Common myeloid progenitor, CD34-positive (primary cell): ENCODE data around the gene TAP2.
A peak's percentile ranks its signal among the peaks of the same experiment; 100 is the strongest.
"Not testable (repeated sequence)": the region's sequence is repeated elsewhere in the genome, so short reads cannot be mapped to it uniquely, and the experiment has no call there.

Source experiments
- CTCF ChIA-PET: fragments of 350-600 bp; sonication (Branson Sonifier 250); formaldehyde crosslinking; loops from one replicate; lab custom pipeline; 2021; ENCODE audit warnings: antibody characterized with exemption; lab: Charles Lee
- POLR2A ChIA-PET: fragments of 350-600 bp; sonication (Branson Sonifier 250); formaldehyde crosslinking; loops from one replicate; lab custom pipeline; 2021; ENCODE audit warnings: antibody characterized with exemption; lab: Charles Lee
- DNase-seq, 3 donors: peaks; one replicate each; pipeline versions ENCODE4 v3.0.0 to v3.0.0-alpha.2; 2013
- H3K27ac ChIP-seq, 2 experiments: 1 replicate in 1 of 2; 2 replicates in 1 of 2; pipeline ENCODE4 v1.7.0; 2013; ENCODE audit warnings: inconsistent platforms in 2 of 2, low read length in 2 of 2, mild to moderate bottlenecking in 2 of 2, low read depth in 1 of 2, moderate library complexity in 1 of 2; ENCODE audit not compliant: severe bottlenecking in 2 of 2, insufficient read depth in 1 of 2, poor library complexity in 1 of 2
- H3K27me3 ChIP-seq, 5 experiments: replicated peaks in 2 of 5; 1 replicate in 3 of 5; 2 replicates in 2 of 5; pipeline versions ENCODE4 v1.6.1 to v1.7.0; 2013; ENCODE audit warnings: low read length in 4 of 5, mild to moderate bottlenecking in 2 of 5, moderate library complexity in 2 of 5, inconsistent platforms in 1 of 5; ENCODE audit not compliant: insufficient read depth in 5 of 5, control insufficient read depth in 4 of 5
- H3K36me3 ChIP-seq, 4 experiments: 1 replicate in 2 of 4; 2 replicates in 2 of 4; pipeline versions ENCODE4 v1.6.1 to v1.7.0; 2013; ENCODE audit warnings: low read length in 3 of 4, control low read depth in 1 of 4, mild to moderate bottlenecking in 1 of 4; ENCODE audit not compliant: control insufficient read depth in 4 of 4, insufficient read depth in 4 of 4
- H3K4me1 ChIP-seq, 4 experiments: 1 replicate in 3 of 4; 2 replicates in 1 of 4; pipeline versions ENCODE4 v1.6.1 to v1.7.1; 2013; ENCODE audit warnings: low read length in 3 of 4, mild to moderate bottlenecking in 3 of 4, control low read depth in 1 of 4, inconsistent platforms in 1 of 4, moderate library complexity in 1 of 4; ENCODE audit not compliant: control insufficient read depth in 4 of 4, insufficient read depth in 4 of 4; ENCODE audit errors: control extremely low read depth in 1 of 4
- H3K4me3 ChIP-seq, 7 experiments: 1 replicate in 4 of 7; 2 replicates in 3 of 7; pipeline versions ENCODE4 v1.5.1 to v1.7.0; 2013; ENCODE audit warnings: mild to moderate bottlenecking in 7 of 7, low read length in 6 of 7, moderate library complexity in 6 of 7, inconsistent platforms in 2 of 7, low read depth in 2 of 7, control low read depth in 1 of 7; ENCODE audit not compliant: insufficient read depth in 4 of 7, control insufficient read depth in 1 of 7; ENCODE audit errors: extremely low read depth in 1 of 7
- H3K9me3 ChIP-seq, 5 experiments: 1 replicate in 4 of 5; 2 replicates in 1 of 5; pipeline versions ENCODE4 v1.6.1 to v1.7.1; 2013; ENCODE audit warnings: low read length in 4 of 5, mild to moderate bottlenecking in 2 of 5, inconsistent platforms in 1 of 5, low read depth in 1 of 5, moderate library complexity in 1 of 5; ENCODE audit not compliant: control insufficient read depth in 4 of 5, insufficient read depth in 2 of 5; ENCODE audit errors: control extremely low read depth in 1 of 5
- WGBS: methylation state at CpG from one replicate; pipeline ENCODE4 v1.1.5; 2013; ENCODE audit not compliant: insufficient coverage; 5-methylcytosine and 5-hydroxymethylcytosine counted together

The TAP2 gene

DNA sequence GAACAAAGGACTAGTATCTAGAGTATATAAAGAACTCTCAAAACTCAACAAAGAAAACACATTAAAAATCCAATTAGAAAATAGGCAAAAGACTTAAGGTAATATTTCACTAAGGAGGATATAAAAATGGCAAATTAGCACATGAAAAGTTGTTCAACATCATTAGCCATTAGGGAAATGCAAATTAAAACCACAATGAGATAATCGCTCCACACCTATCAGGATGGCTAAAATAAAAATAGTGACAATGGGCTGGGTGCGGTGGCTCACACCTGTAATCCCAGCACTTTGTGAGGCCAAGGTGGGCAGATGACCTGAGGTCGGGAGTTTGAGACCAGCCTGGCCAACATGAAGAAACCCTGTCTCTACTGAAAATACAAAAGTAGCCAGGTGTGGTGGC is 42.4 kb upstream of the TAP2 start:
- 80% methylated on average over 2 of the region's 3 CpGs for WGBS
- H3K4me3 ChIP-seq, H3K36me3 ChIP-seq, POLR2A ChIA-PET, H3K9me3 ChIP-seq, H3K4me1 ChIP-seq, DNase-seq, H3K27ac ChIP-seq: not testable (repeated sequence)
- peaks cover 2 to 23% (median 2%) of the 10 kb centered on the region in 5 experiments for H3K27me3 ChIP-seq
- CTCF ChIA-PET, result interaction anchor here (0.7 to 8.6 kb wide), 4 partner anchors 32 to 118 kb away, joined by 3 to 97 read pairs (median 4); no protein-coding TSS in a partner anchor

DNA sequence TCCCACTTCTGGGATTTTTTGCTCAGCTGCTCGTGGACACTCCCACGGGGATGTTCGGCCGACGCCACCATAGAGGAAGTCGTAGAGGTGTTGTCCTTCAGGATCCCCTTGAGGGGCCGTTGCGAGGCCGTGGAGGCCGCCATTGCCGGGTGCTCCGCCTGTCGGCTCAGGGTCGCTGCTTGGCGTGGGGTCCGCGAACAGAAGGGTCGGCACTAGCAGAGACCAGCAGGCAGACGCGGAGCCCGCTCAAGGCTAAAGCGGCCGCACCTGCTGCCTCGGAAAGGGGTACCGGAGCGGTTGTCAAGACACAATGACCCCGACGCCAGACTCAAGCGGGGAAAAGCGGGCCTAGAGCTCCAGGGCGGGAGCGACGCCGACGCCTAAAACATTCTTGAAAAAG is 41.2 kb upstream of the TAP2 start:
- Histone ChIP-seq H3K9me3 (peaks cover 0 to 1% (median 0%) of the 10 kb centered on the region in 5 experiments), H3K36me3 (no peaks in the 10 kb centered on the region), H3K4me3 (peak overlapping the region in 1 of 7 experiments; percentile 29), H3K27me3 (peaks cover 2 to 23% (median 2%) of the 10 kb centered on the region in 5 experiments), H3K4me1 (peaks cover 0 to 1% (median 0%) of the 10 kb centered on the region in 4 experiments), H3K27ac (no peak overlapping the region)
- ChIA-PET CTCF (interaction anchor here (0.8 to 2.5 kb wide), 9 partner anchors 9 to 130 kb away, joined by 3 to 9 read pairs (median 4); partner anchors contain the start of gene TAP2), POLR2A (interaction anchor here (0.6 kb wide), 1 partner anchor 148 kb away, joined by 4 read pairs; no protein-coding TSS in a partner anchor)
- DNase-seq, result no peak
- 52% methylated on average over 35 of the region's 35 CpGs for WGBS

DNA sequence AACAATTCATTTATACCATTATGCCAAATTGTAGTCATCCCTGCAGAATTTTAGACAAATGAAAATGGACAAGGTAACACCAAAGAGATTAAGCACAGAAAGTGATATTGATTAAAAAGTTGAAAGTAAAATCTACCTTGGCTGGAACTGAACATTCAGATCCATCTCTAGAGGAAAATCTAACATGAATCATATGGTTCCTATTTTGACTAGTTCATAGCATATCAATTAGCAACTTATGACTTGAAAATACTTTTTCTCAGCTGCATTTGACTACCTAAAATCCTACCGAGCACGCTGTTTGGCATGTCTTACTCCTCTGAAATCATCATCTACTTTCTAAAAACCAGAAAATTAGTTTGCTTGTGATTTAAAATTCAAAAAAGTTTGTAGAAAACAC is 38.1 kb upstream of the TAP2 start:
- Histone ChIP-seq H3K27ac (no peak overlapping the region), H3K9me3 (no peaks in the 10 kb centered on the region), H3K27me3 (peaks cover 2 to 23% (median 2%) of the 10 kb centered on the region in 5 experiments), H3K36me3 (no peaks in the 10 kb centered on the region), H3K4me1 (peaks cover 0 to 1% (median 0%) of the 10 kb centered on the region in 4 experiments), H3K4me3 (no peak overlapping the region)
- WGBS, result 90% methylated on average over 2 of the region's 2 CpGs
- DNase-seq, result no peak
- CTCF ChIA-PET, result interaction anchor here (1.4 to 1.8 kb wide), 3 partner anchors 8 to 109 kb away, joined by 4 to 9 read pairs (median 5); partner anchors contain the start of gene TAP2
- POLR2A ChIA-PET, result no interaction called here

DNA sequence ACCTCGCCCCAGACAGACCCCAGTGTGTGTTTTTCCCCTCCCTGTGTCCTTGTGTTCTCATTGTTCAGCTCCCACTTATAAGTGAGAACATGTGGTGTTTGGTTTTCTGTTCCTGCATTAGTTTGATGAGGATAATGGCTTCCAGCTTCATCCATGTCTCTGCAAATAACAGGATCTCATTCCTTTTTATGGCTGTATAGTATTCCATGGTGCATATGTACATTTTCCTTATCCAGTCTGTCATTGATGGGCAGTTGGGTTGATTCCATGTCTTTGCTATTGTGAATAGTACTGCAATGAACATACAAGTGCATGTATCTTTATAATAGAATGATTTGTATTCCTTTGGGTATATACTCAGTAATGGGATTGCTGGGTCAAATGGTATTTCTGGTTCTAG is 35.4 kb upstream of the TAP2 start:
- H3K36me3 ChIP-seq, H3K4me1 ChIP-seq, POLR2A ChIA-PET, H3K27ac ChIP-seq, DNase-seq, H3K9me3 ChIP-seq, H3K27me3 ChIP-seq, H3K4me3 ChIP-seq: not testable (repeated sequence)
- no CpG with 5 or more reads among the region's 1 CpG for WGBS
- CTCF ChIA-PET, result interaction anchor here (0.6 to 2.5 kb wide), 2 partner anchors 35 to 38 kb away, joined by 3 to 10 read pairs; partner anchors contain the start of gene TAP2

DNA sequence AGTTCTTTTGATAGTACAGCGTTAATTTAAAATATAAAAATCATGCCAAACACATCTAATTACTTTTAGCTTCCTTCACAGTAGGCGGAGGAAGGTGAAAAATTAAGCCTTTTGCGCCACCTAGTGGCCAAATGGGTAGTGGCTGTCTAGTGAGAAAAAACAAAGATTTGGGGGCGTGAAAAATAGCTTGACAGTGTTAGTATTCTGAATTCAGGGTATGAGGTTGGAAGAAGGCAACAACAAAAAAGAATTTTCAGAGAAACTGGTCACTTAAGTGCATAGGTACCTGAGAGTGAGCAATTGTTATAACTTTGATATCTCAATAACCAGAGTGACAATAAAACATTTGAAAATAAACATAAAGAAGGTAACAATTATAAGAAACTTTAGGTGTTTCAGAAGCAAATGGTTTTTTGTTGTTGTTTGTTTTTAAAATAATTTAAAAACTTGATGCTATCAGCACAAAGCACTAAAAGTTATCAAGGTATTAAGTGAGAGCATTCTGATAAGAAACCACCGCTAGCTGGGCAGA is 29.8 kb upstream of the TAP2 start:
- peak; percentile 85 to 93 (median 87) for DNase-seq
- H3K27me3 ChIP-seq, result peaks cover 0 to 2% (median 0%) of the 10 kb centered on the region in 5 experiments
- H3K9me3 ChIP-seq, result no peaks in the 10 kb centered on the region
- H3K36me3 ChIP-seq, result no peaks in the 10 kb centered on the region
- ChIA-PET CTCF (interaction anchor here (0.7 to 9.7 kb wide), 31 partner anchors 9 to 623 kb away, joined by 3 to 115 read pairs (median 4); partner anchors contain the start of genes HLA-DMA, PSMB8, PSMB9 and TAP1), POLR2A (interaction anchor here (0.6 to 1.5 kb wide), 3 partner anchors 22 to 85 kb away, joined by 3 to 4 read pairs (median 3); partner anchors contain the start of genes HLA-DMA and TAP2)
- H3K4me1 ChIP-seq, result peaks cover 11 to 21% (median 13%) of the 10 kb centered on the region in 4 experiments
- 0% methylated on average over 1 of the region's 5 CpGs for WGBS
- no peak overlapping the region for H3K4me3 ChIP-seq
- H3K27ac ChIP-seq, result no peak overlapping the region

DNA sequence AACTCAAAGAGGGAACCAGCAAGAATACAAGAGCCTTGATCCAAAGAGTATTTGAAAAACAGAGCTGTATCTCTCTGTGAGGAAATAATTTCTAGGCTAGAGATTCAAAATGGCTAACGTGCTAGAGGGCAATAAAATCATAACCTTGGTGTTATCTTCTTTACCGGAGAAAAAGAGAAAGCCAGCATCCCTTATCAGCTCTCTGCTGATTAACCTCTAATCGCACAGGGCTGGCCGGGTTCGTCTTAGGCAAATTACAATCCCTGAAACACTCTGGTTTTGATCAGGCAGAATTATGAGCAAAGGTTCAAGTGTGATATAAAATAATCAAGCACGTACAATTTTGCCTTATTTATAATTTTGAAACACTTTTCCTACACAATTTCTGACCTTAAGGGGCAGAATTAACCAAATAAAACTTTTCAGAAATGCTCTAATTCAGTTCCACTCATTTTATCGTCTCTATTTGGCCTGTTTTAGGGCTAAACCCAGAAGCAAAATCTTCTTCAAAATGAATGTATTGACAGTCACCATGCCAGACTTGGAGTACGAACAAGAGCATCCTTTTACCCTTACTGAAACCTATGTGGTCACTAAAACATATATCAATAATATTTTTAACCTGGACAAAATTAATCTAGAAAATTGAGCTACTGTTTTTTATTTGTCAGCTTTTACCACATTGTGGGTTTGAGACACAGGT is 29.2 kb upstream of the TAP2 start:
- H3K9me3 ChIP-seq, result no peaks in the 10 kb centered on the region
- H3K27me3 ChIP-seq, result peaks cover 0 to 2% (median 0%) of the 10 kb centered on the region in 5 experiments
- ChIA-PET POLR2A (interaction anchor here (0.9 to 1.5 kb wide), 3 partner anchors 22 to 86 kb away, joined by 3 to 4 read pairs (median 3); partner anchors contain the start of genes HLA-DMA and TAP2), CTCF (interaction anchor here (0.7 to 9.7 kb wide), 28 partner anchors 9 to 622 kb away, joined by 3 to 115 read pairs (median 4); partner anchors contain the start of genes HLA-DMA, PSMB8, PSMB9 and TAP1)
- H3K27ac ChIP-seq, result no peak overlapping the region
- H3K36me3 ChIP-seq, result no peaks in the 10 kb centered on the region
- WGBS, result 59% methylated on average over 4 of the region's 8 CpGs
- H3K4me1 ChIP-seq, result peaks cover 11 to 21% (median 13%) of the 10 kb centered on the region in 4 experiments
- H3K4me3 ChIP-seq, result peak overlapping the region in 1 of 7 experiments; percentile 48
- no peak for DNase-seq
